ENCODE results near the gene OR51B4. TPM values are rescaled to one million over a fixed set of nuclear protein-coding genes. Genes with fewer than 3 reads are reported as not detected.

Gene OR51B4
- total RNA-seq, 4 donors from 2014 or later, result not detected

DNA sequence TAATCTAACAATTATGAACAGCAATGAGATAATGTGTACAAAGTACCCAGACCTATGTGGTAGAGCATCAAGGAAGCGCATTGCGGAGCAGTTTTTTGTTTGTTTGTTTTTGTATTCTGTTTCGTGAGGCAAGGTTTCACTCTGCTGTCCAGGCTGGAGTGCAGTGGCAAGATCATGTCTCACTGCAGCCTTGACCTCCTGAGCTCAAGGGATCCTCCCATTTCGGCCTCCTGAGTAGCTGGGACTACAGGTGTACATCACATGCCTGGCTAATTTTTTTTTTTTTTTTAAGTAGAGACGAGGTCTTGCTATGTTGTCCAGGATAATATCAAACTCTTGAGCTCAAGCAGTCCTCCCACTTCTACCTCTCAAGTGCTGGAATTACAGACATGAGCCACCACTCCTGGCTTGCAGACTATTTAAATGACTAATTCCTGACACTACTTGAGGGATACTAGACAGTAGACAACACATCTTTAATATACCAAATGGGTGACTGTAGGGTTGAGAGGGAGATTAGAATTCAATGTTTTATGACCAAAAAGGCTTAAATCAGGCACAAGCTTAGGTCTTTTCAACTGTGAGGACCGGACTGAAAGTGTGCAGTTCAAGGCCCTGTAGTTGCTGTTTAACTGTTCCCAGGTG, 12.7 kb downstream of the OR51B4 start:
- H3K9me3 ChIP-seq, result no peaks in the 10 kb centered on the region
- H3K27ac ChIP-seq, result no peak overlapping the region
- no peaks in the 10 kb centered on the region for H3K27me3 ChIP-seq
- 73 to 78% methylated on average over 6 of the region's 6 CpGs for WGBS, 2 donors (ENCODE audit: low coverage in 1 of 2)
- in situ Hi-C loops (cut with MboI; ENCODE audit: low pct_ligation_motif_present in 1 of 4, low pct_unique_long_range_greater_than_20kb in 1 of 4, low sequenced_read_pairs in 3 of 4) (no loop called here), intact Hi-C loops (cut with DNase I; ENCODE audit: low total_unique reads) (loop anchor here (1.0 kb wide), 1 partner anchor 29 kb away; no protein-coding TSS in a partner anchor)
- DNase-seq, result no peak
- H3K36me3 ChIP-seq, result no peaks in the 10 kb centered on the region
- TF ChIP-seq, protein P1, sequence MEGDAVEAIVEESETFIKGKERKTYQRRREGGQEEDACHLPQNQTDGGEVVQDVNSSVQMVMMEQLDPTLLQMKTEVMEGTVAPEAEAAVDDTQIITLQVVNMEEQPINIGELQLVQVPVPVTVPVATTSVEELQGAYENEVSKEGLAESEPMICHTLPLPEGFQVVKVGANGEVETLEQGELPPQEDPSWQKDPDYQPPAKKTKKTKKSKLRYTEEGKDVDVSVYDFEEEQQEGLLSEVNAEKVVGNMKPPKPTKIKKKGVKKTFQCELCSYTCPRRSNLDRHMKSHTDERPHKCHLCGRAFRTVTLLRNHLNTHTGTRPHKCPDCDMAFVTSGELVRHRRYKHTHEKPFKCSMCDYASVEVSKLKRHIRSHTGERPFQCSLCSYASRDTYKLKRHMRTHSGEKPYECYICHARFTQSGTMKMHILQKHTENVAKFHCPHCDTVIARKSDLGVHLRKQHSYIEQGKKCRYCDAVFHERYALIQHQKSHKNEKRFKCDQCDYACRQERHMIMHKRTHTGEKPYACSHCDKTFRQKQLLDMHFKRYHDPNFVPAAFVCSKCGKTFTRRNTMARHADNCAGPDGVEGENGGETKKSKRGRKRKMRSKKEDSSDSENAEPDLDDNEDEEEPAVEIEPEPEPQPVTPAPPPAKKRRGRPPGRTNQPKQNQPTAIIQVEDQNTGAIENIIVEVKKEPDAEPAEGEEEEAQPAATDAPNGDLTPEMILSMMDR (IDR thresholded peaks at IDR 0.05), result no peak
- TF ChIP-seq POLR2AphosphoS5 (IDR thresholded peaks at IDR 0.05) (no peak), EP300 (IDR thresholded peaks at IDR 0.05; ENCODE audit: low read depth) (no peak), POLR2A (IDR thresholded peaks at IDR 0.05) (no peak)
- H3K4me1 ChIP-seq, result no peaks in the 10 kb centered on the region
- H3K4me3 ChIP-seq, result no peak overlapping the region

DNA sequence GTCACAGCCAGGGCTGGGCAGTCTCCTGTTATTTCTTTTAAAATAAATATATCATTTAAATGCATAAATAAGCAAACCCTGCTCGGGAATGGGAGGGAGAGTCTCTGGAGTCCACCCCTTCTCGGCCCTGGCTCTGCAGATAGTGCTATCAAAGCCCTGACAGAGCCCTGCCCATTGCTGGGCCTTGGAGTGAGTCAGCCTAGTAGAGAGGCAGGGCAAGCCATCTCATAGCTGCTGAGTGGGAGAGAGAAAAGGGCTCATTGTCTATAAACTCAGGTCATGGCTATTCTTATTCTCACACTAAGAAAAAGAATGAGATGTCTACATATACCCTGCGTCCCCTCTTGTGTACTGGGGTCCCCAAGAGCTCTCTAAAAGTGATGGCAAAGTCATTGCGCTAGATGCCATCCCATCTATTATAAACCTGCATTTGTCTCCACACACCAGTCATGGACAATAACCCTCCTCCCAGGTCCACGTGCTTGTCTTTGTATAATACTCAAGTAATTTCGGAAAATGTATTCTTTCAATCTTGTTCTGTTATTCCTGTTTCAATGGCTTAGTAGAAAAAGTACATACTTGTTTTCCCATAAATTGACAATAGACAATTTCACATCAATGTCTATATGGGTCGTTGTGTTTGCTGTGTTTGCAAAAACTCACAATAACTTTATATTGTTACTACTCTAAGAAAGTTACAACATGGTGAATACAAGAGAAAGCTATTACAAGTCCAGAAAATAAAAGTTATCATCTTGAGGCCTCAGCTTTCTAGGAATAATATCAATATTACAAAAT, 13.4 kb downstream of the OR51B4 start:
- no peak overlapping the region for H3K27ac ChIP-seq
- H3K9me3 ChIP-seq, result no peaks in the 10 kb centered on the region
- DNase-seq, result no peak
- TF ChIP-seq EP300 (IDR thresholded peaks at IDR 0.05; ENCODE audit: low read depth) (no peak), POLR2AphosphoS5 (IDR thresholded peaks at IDR 0.05) (no peak), POLR2A (IDR thresholded peaks at IDR 0.05) (no peak)
- TF ChIP-seq, protein P1 (IDR thresholded peaks at IDR 0.05), result no peak
- H3K27me3 ChIP-seq, result no peaks in the 10 kb centered on the region
- H3K4me3 ChIP-seq, result no peak overlapping the region
- intact Hi-C loops (cut with DNase I; ENCODE audit: low total_unique reads) (loop anchor here (1.0 kb wide), 1 partner anchor 28 kb away; no protein-coding TSS in a partner anchor), in situ Hi-C loops (cut with MboI; ENCODE audit: low pct_ligation_motif_present in 1 of 4, low pct_unique_long_range_greater_than_20kb in 1 of 4, low sequenced_read_pairs in 3 of 4) (no loop called here)
- no peaks in the 10 kb centered on the region for H3K4me1 ChIP-seq
- 56 to 68% methylated on average over 5 to 7 of the region's 7 CpGs for WGBS, 2 donors (ENCODE audit: low coverage in 1 of 2)
- H3K36me3 ChIP-seq, result no peaks in the 10 kb centered on the region

DNA sequence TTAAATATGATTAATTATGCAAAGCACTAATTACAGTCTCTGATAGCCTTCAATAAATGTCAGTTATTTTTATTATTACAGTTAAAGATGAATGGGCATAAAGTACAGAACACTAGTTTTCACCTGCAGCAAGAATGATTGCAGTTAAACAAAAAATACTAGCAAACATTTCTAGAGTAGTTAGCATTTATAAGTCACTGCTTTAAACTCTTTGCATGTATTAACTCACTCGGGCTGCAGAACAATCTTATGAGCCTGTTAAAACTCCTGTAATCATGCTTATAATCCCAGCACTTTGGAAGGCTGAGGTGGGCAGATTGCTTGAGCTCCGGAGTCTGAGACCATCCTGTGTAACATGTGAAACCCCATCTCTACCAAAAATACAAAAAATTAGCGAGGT, 14.8 kb downstream of the OR51B4 start:
- H3K27ac ChIP-seq, result no peak overlapping the region
- DNase-seq, result no peak
- H3K36me3 ChIP-seq, result no peaks in the 10 kb centered on the region
- in situ Hi-C loops (cut with MboI; ENCODE audit: low pct_ligation_motif_present in 1 of 4, low pct_unique_long_range_greater_than_20kb in 1 of 4, low sequenced_read_pairs in 3 of 4), result no loop called here
- no peaks in the 10 kb centered on the region for H3K9me3 ChIP-seq
- no peaks in the 10 kb centered on the region for H3K27me3 ChIP-seq
- intact Hi-C loops (cut with DNase I; ENCODE audit: low total_unique reads), result no loop called here
- WGBS, 2 donors (ENCODE audit: low coverage in 1 of 2), result 48 to 65% methylated on average over 3 of the region's 3 CpGs
- H3K4me1 ChIP-seq, result no peaks in the 10 kb centered on the region
- H3K4me3 ChIP-seq, result no peak overlapping the region
- TF ChIP-seq EP300 (IDR thresholded peaks at IDR 0.05; ENCODE audit: low read depth) (no peak), POLR2AphosphoS5 (IDR thresholded peaks at IDR 0.05) (no peak)
- TF ChIP-seq, protein P1 (IDR thresholded peaks at IDR 0.05), result no peak

DNA sequence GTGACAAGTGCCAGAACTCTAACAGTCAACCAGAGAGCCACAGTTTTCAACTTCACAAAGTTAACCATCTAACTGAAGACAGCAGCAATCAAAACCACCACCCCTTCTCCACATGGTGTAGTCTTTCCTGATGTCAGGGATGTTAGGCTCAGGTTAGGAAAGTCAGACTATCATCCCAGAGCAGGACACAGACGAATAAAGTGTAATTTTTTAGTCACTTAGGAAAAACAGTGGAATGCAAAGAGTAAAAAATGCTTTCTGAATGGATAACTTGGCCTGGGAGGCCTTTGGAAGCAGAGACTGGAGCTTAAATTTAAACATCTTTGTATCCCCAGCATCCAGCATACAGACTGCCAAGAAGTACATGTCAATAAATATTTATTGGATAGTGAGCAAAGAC, 15.4 kb downstream of the OR51B4 start:
- WGBS, 2 donors (ENCODE audit: low coverage in 1 of 2), result 13 to 26% methylated on average over 1 of the region's 1 CpG
- in situ Hi-C loops (cut with MboI; ENCODE audit: low pct_ligation_motif_present in 1 of 4, low pct_unique_long_range_greater_than_20kb in 1 of 4, low sequenced_read_pairs in 3 of 4), result no loop called here

More for the DNA sequence above, 15.4 kb downstream of the OR51B4 start:
- no peaks in the 10 kb centered on the region for H3K4me1 ChIP-seq
- H3K27me3 ChIP-seq, result no peaks in the 10 kb centered on the region
- H3K27ac ChIP-seq, result no peak overlapping the region
- no peaks in the 10 kb centered on the region for H3K36me3 ChIP-seq
- no peak for DNase-seq
- no peaks in the 10 kb centered on the region for H3K9me3 ChIP-seq
- H3K4me3 ChIP-seq, result no peak overlapping the region
- intact Hi-C loops (cut with DNase I; ENCODE audit: low total_unique reads), result no loop called here
- TF ChIP-seq, protein P1 (IDR thresholded peaks at IDR 0.05), result no peak
- TF ChIP-seq POLR2A (IDR thresholded peaks at IDR 0.05) (no peak), POLR2AphosphoS5 (IDR thresholded peaks at IDR 0.05) (no peak), EP300 (IDR thresholded peaks at IDR 0.05; ENCODE audit: low read depth) (no peak)

Measured in transverse colon (tissue), 4 donors.